ENCODE measurements around the gene CCDC146.
A peak's percentile ranks its signal among the peaks of the same experiment; 100 is the strongest.
"Not testable (repeated sequence)": the region's sequence is repeated elsewhere in the genome, so short reads cannot be mapped to it uniquely, and the experiment has no call there.

CCDC146 gene

GRCh38 chr7:77155601-77156377 lies 33.4 kb downstream of the CCDC146 start:
- H3K4me3 ChIP-seq (ENCODE audit: low read length); H3K27me3 ChIP-seq (ENCODE audit: control insufficient read depth, insufficient read depth, low read length); H3K36me3 ChIP-seq (ENCODE audit: insufficient read depth, low read length); H3K4me2 ChIP-seq (ENCODE audit: low read length); H3K9me3 ChIP-seq (replicated peaks; ENCODE audit: low read length); H3K9ac ChIP-seq (ENCODE audit: low read depth, low read length); H3K4me1 ChIP-seq (ENCODE audit: control insufficient read depth, insufficient read depth, low read length): not testable (repeated sequence)

- H3K4me3 ChIP-seq (ENCODE audit: low read length); H3K36me3 ChIP-seq (ENCODE audit: insufficient read depth, low read length); H3K27me3 ChIP-seq (ENCODE audit: control insufficient read depth, insufficient read depth, low read length); H3K9me3 ChIP-seq (replicated peaks; ENCODE audit: low read length); H3K4me1 ChIP-seq (ENCODE audit: control insufficient read depth, insufficient read depth, low read length); H3K9ac ChIP-seq (ENCODE audit: low read depth, low read length): not testable (repeated sequence)
- H3K4me2 ChIP-seq (ENCODE audit: low read length), result peak overlapping the region; percentile 8
These were observed 34.6 kb downstream of the CCDC146 start for GRCh38 chr7:77157034-77157433.

DNA sequence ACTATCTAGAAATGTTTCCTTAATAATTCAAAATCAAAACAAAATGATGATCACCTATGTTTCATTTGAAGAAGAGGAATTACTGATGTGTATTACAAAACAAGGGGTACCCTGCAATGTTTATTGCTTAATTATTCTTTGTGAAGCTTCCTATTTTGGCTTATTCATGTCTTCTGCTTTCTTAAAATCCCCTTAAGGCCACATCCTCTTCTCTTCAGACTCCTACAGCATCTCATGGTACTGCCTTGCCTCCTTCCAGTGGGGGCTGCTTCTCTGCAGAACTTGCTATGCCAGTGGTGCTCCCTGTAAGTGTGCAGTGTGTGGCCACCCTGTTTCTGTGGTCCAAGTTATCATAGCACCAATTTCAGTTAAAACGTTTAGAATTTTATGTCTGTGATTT lies 35.0 kb downstream of the CCDC146 start:
- H3K4me1 ChIP-seq (ENCODE audit: control insufficient read depth, insufficient read depth, low read length), result peaks cover 9% of the 10 kb centered on the region
- H3K27me3 ChIP-seq (ENCODE audit: control insufficient read depth, insufficient read depth, low read length), result no peaks in the 10 kb centered on the region
- H3K9ac ChIP-seq (ENCODE audit: low read depth, low read length), result no peak overlapping the region
- no peaks in the 10 kb centered on the region for H3K36me3 ChIP-seq (ENCODE audit: insufficient read depth, low read length)
- H3K4me2 ChIP-seq (ENCODE audit: low read length), result peak overlapping the region; percentile 8
- no peaks in the 10 kb centered on the region for H3K9me3 ChIP-seq (replicated peaks; ENCODE audit: low read length)
- no peak overlapping the region for H3K4me3 ChIP-seq (ENCODE audit: low read length)

- H3K9ac ChIP-seq (ENCODE audit: low read depth, low read length); H3K4me1 ChIP-seq (ENCODE audit: control insufficient read depth, insufficient read depth, low read length); H3K9me3 ChIP-seq (replicated peaks; ENCODE audit: low read length); H3K4me2 ChIP-seq (ENCODE audit: low read length); H3K27me3 ChIP-seq (ENCODE audit: control insufficient read depth, insufficient read depth, low read length); H3K36me3 ChIP-seq (ENCODE audit: insufficient read depth, low read length); H3K4me3 ChIP-seq (ENCODE audit: low read length): not testable (repeated sequence)
These were observed 48.7 kb downstream of the CCDC146 start for GRCh38 chr7:77171073-77171472.

DNA sequence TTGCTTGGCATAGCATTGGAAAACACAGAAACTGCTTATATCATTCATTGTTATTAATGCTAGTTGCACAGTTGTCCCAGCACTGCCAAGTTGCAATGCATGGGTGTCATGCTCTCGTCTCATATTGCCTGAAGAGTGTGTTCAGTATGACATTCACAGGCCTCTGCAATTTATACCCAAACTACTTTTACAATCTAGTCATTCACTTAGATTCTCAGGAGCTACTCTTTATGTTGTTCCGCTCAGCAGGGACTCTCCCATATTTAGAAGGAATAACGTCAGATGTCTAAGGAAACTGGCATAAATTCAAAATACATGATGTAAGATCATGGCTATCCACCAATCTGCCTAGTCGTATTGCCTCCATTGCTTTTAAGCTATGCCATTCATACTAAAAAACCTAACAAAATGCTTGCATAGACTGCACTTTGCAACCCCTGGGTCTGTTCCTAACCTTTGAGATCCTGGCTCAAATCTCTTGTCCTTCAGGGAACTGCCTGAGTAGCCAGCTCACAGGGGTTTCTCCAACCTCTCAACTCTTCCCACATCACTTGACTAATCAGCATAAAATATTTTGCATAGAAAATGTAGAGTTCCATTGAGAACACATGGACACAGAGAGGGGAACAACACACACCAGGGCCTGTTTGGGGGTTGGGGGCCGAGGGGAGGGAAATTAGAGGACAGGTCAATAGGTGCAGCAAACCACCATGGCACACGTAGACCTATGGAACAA lies 50.2 kb downstream of the CCDC146 start:
- not testable (repeated sequence) for H3K9ac ChIP-seq (ENCODE audit: low read depth, low read length); H3K9me3 ChIP-seq (replicated peaks; ENCODE audit: low read length); H3K36me3 ChIP-seq (ENCODE audit: insufficient read depth, low read length); H3K4me1 ChIP-seq (ENCODE audit: control insufficient read depth, insufficient read depth, low read length); H3K4me2 ChIP-seq (ENCODE audit: low read length); H3K27me3 ChIP-seq (ENCODE audit: control insufficient read depth, insufficient read depth, low read length); H3K4me3 ChIP-seq (ENCODE audit: low read length)

- not testable (repeated sequence) for H3K4me1 ChIP-seq (ENCODE audit: control insufficient read depth, insufficient read depth, low read length)
These were observed 52.0 kb downstream of the CCDC146 start for GRCh38 chr7:77174418-77174817.

GRCh38 chr7:77175274-77175800 lies 52.9 kb downstream of the CCDC146 start:
- not testable (repeated sequence) for H3K4me1 ChIP-seq (ENCODE audit: control insufficient read depth, insufficient read depth, low read length); H3K9ac ChIP-seq (ENCODE audit: low read depth, low read length); H3K4me2 ChIP-seq (ENCODE audit: low read length); H3K4me3 ChIP-seq (ENCODE audit: low read length); H3K9me3 ChIP-seq (replicated peaks; ENCODE audit: low read length); H3K27me3 ChIP-seq (ENCODE audit: control insufficient read depth, insufficient read depth, low read length); H3K36me3 ChIP-seq (ENCODE audit: insufficient read depth, low read length)

More at GRCh38 chr7:77174418-77174817, 52.0 kb downstream of the CCDC146 start:
- H3K36me3 ChIP-seq (ENCODE audit: insufficient read depth, low read length); H3K9me3 ChIP-seq (replicated peaks; ENCODE audit: low read length); H3K9ac ChIP-seq (ENCODE audit: low read depth, low read length); H3K4me3 ChIP-seq (ENCODE audit: low read length); H3K27me3 ChIP-seq (ENCODE audit: control insufficient read depth, insufficient read depth, low read length); H3K4me2 ChIP-seq (ENCODE audit: low read length): not testable (repeated sequence)

GRCh38 chr7:77177321-77177904 lies 55.0 kb downstream of the CCDC146 start:
- not testable (repeated sequence) for H3K9me3 ChIP-seq (replicated peaks; ENCODE audit: low read length); H3K4me3 ChIP-seq (ENCODE audit: low read length); H3K36me3 ChIP-seq (ENCODE audit: insufficient read depth, low read length); H3K27me3 ChIP-seq (ENCODE audit: control insufficient read depth, insufficient read depth, low read length); H3K4me1 ChIP-seq (ENCODE audit: control insufficient read depth, insufficient read depth, low read length); H3K9ac ChIP-seq (ENCODE audit: low read depth, low read length); H3K4me2 ChIP-seq (ENCODE audit: low read length)

DNA sequence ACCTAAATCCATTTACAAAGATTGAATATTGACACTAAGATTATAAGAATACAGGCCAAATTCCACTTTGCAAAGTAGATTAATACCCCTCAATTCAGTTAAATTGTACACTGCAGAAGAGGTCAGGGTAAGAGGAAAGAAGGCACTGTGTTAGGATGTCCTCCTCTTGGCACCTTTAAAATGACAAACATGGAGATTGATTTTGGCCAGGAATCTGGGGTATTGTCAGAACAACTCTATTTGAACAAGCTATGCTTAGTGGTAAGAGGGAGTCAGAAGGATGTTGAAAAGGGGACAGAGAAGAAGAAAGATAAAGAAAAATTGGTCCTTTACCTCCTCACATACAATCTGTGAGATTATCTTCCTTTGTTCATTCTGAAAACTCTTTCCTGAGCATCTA lies 55.6 kb downstream of the CCDC146 start:
- not testable (repeated sequence) for H3K9me3 ChIP-seq (replicated peaks; ENCODE audit: low read length); H3K4me1 ChIP-seq (ENCODE audit: control insufficient read depth, insufficient read depth, low read length); H3K27me3 ChIP-seq (ENCODE audit: control insufficient read depth, insufficient read depth, low read length); H3K4me3 ChIP-seq (ENCODE audit: low read length); H3K9ac ChIP-seq (ENCODE audit: low read depth, low read length); H3K36me3 ChIP-seq (ENCODE audit: insufficient read depth, low read length); H3K4me2 ChIP-seq (ENCODE audit: low read length)

- no peaks in the 10 kb centered on the region for H3K27me3 ChIP-seq (ENCODE audit: control insufficient read depth, insufficient read depth, low read length)
- no peak overlapping the region for H3K4me3 ChIP-seq (ENCODE audit: low read length)
- no peaks in the 10 kb centered on the region for H3K36me3 ChIP-seq (ENCODE audit: insufficient read depth, low read length)
- H3K9me3 ChIP-seq (replicated peaks; ENCODE audit: low read length), result no peaks in the 10 kb centered on the region
- no peak overlapping the region for H3K4me2 ChIP-seq (ENCODE audit: low read length)
- H3K9ac ChIP-seq (ENCODE audit: low read depth, low read length), result no peak overlapping the region
- no peaks in the 10 kb centered on the region for H3K4me1 ChIP-seq (ENCODE audit: control insufficient read depth, insufficient read depth, low read length)
These were observed 58.7 kb downstream of the CCDC146 start for GRCh38 chr7:77181015-77181595.

DNA sequence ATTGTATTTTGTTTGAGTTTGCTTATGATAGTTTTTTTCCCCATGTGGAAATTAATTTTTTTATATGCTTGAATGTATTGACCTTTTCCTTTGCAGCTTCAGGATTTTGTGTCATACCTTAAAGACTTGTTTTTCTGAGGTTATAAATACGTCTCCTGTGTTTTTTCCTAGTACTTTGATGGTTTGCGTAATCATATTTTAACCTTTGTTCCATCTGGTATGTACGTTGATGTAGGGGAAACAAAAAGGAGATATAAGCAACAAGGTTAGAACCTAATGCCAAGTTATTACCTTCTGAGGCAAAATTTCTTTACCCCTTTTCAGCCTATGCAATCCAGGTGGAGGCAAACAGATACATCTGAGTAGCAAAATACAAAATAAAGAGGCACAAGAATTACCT lies 59.3 kb downstream of the CCDC146 start:
- Histone ChIP-seq H3K36me3 (ENCODE audit: insufficient read depth, low read length) (no peaks in the 10 kb centered on the region), H3K4me2 (ENCODE audit: low read length) (no peak overlapping the region), H3K27me3 (ENCODE audit: control insufficient read depth, insufficient read depth, low read length) (no peaks in the 10 kb centered on the region), H3K9ac (ENCODE audit: low read depth, low read length) (no peak overlapping the region), H3K4me3 (ENCODE audit: low read length) (no peak overlapping the region), H3K4me1 (ENCODE audit: control insufficient read depth, insufficient read depth, low read length) (no peaks in the 10 kb centered on the region), H3K9me3 (replicated peaks; ENCODE audit: low read length) (no peaks in the 10 kb centered on the region)
